HG03520 (cell line): ENCODE data around the gene ARHGEF7.

Experiments used
- ATAC-seq: cut with Tn5 transposase; IDR thresholded peaks from one replicate; pipeline ENCODE4 v1.9.1; 2021; ENCODE audit warnings: mild to moderate bottlenecking, moderate library complexity; ENCODE audit not compliant: unreplicated experiment

Gene ARHGEF7

DNA sequence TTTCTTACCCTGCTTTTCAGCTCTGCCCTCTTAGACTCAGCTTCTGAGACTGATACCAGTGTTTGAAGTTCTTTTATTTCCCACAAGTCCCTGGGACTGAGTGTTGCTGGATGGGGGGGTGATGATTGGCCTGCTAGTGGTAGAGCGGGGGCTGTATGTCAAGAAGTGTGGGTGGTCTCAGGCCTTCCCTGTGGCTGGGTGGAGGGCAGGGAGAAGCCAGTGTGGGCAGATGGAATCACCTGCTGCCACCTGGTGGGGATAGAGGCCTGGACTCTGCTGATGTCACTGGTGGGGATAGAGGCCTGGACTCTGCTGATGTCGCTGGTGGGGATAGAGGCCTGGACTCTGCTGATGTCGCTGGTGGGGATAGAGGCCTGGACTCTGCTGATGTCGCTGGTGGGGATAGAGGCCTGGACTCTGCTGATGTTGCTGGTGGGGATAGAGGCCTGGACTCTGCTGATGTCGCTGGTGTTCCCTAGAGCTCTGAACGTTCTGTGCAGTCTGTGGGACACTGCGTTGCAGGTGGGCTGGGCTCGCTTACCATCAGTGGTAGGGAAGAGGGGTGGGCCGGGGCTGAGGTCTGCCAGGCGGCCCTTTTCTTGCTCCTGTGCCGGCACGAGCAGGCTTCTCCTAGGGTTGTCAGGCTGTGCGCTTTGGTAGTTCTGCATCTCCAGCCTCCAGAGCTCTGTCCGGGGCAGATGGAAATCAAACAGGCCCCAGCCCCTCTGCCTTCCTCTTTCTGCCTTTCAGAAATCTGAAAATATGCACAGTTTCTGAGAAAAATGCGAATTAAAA is 101.3 kb downstream of the ARHGEF7 start:
- no peak for ATAC-seq

DNA sequence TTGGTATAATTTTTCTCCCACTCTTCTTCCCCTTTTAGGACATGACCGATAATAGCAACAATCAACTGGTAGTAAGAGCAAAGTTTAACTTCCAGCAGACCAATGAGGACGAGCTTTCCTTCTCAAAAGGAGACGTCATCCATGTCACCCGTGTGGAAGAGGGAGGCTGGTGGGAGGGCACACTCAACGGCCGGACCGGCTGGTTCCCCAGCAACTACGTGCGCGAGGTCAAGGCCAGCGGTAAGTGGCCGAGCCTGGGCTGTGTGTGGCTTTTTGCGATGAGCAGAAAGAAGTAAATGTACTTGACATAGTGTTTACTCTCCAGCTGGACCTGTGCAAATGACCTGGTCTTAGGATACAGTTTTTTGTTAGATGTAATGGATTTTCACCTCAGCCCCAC is 102.5 kb downstream of the ARHGEF7 start:
- no peak for ATAC-seq

DNA sequence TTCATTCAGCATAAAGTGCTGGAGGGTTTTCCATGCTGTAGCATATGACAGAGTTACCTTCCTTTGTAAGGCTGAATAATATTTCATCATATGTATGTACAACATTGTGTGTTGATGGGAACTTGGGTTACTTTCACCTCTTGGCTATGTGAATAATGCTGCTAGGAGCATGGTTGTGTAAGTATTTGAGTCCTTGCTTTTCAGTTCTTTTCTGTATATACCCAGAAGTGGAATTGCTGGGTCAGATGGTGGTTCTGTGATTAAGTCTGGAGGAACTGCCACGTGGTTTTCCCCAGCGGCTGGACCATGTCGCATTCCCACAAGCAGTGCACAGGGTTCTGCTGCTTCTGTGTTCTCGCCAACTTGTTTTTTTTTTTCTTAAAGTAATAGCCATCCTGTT is 104.2 kb downstream of the ARHGEF7 start:
- ATAC-seq = no peak

DNA sequence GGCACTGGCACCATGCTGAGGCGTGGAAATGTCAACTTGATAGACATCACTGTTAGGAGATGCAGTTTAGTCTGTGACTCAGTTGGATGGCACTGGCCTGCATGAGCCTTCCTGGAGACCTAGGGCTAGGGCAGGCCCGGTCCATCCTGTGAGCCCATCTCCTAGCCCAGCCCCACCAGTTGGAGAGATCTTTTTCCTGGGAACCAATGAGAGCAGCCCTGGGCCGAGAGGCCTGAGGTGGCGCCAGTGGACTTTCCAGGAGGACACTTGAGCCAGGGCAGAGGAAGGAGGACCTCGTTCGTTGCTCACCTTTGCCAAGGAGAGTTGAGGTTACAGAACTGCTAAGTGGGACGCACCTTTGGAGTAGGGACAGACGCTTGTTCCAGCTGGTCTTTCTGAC is 104.8 kb downstream of the ARHGEF7 start:
- no peak for ATAC-seq

DNA sequence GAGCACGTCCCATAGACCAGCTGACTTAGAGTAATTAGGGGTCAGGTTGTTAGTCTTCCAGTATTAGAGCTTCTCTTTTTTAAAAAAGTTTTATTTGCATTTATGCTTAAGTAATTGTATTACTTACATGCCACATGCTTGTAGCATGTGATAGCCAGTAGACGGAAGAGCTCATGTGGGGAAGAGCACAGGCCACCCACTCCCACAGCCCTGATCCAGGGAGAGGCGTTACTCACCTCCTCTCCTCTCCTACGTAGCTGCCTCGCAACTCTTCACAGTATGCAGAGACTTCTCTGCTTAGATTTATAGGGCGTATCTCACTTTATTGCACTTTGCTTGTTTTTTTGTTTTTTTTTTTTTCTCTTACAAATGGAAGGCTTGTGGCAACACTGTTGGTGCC is 110.1 kb downstream of the ARHGEF7 start:
- no peak for ATAC-seq

DNA sequence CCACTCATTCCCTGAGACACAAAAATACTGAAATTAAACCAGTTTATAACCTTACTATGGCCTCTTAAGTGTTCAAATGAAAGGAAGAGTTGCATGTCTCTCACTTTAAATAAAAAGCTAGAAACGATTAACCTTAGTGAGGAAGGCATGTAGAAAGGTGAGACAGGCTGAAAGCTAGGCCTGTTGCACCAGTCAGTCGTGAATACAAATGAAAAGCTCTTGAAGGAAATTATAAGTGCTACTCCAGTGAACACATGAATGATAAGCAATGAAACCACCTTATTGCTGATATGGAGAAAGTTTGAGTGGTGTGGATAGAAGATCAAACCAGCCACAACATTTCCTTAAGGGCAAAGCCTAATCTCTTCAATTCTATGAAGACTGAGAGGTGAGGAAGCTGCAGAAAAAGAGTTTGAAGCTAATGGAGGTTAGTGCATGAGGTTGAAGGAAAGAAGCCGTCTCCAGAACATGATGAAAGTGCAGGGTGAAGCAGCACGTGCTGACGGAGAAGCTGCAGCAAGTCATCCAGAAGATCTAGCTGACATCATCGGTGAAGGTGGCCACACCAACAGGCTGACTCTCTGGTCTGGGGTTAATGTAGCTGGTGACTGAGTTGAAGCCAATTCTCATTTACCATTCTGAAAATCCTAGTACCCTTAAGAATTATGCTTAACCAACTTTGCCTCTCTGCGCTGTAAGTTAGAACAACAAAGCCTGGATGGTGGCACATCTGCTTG is 110.9 kb downstream of the ARHGEF7 start:
- no peak for ATAC-seq

DNA sequence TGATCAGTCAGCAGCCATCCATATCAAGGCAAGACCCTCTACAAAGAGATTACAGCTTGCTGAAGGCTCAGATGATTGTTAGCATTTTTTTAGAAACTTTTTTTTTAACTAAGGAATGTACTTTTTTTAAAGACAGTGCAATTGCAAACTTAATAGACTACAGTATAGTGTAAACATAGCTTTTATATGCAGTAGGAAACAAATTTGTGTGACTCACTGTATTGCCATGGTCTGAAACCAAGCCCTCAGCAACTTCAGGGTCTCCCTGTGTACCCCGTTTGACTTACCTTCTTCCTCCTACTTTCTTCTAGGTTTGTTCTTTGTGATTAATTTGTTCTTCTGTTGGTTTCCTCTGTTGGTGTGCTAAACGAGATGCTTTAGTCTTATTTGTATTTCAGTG is 112.3 kb downstream of the ARHGEF7 start:
- ATAC-seq = no peak

DNA sequence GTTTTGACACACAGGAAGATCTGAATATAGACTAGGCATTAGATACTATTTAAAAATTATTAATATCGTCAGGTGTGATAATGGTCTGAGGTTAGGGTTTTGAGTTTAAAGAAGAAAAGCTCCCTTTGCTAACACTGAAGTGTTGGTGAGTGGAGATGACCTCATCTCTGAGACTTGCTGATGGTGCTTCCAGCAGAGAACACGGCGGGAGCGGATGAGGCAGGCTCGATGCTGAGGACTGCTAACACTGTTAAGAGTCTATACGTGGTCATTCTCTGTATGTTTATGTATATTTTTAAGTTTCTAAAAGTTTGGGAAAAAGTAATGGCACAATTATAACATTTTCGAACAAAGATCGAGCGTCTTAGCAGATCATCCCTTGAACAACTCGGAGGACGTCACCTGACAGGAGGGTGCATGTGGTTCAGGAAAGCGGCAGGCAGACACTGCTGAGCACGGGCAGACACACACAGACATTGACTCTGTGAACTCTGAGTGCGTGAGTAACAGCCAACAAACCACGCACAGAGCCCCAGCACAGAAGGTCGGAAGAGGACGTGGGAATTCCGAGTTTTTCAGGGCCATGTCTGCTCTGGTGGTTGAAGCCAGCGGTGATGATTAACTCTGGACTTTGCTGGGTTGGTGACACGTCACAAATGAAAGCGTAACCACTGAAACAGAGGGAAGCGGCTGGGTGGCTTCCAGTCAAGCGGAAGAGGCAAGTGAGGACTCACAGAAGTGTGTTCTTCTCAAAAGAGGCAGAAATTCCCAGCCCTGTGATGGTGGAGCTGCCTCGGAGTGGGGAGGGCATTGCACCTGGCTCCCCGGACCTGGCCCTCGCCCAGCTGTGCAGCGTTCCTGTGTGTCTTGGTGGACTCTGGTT is 113.4 kb downstream of the ARHGEF7 start:
- ATAC-seq = no peak

DNA sequence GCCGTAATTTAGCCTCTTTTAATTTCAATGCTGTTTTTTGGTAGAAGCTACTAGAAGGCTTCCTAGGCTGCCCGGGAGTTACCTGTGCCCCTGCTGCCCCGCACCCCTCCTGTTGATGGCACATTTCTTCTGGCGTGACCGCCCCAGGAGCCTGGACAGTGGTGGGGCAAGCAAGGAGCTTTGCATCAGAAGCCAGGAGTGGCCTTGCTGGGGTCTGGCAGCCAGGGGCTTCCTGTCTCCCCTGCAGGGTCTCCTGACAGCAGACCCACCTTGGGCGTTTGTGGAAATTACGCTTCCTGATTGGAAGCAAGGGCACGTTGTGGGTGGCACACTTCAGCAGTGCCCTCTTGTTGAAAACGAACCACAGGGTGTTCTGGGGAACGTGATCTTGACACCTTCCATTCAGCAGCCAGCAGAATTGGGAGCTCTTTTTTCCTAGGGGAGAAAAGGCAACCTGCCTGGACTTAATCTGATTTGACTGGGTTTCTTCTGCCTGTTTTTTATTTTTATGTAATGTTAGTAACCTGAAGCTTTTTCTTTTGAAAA is 115.3 kb downstream of the ARHGEF7 start:
- ATAC-seq = no peak

DNA sequence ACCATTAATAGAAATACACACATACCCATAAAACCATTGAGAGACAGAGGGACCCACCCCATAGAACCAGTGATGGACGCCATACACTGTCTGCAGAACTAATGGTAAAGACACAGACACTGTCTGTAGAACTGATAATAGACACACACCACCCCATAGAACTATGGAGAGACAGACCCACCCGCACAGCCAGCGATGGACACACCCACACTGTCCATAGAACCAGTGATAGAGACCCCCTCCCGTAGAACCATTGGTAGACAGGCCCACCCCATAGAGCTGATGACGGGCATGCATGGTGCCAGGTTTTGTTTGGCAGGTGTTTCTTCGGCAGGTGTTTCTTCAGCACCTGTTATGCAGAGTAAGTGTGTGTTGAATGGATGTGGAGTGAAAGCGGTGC is 117.1 kb downstream of the ARHGEF7 start:
- ATAC-seq = no peak

DNA sequence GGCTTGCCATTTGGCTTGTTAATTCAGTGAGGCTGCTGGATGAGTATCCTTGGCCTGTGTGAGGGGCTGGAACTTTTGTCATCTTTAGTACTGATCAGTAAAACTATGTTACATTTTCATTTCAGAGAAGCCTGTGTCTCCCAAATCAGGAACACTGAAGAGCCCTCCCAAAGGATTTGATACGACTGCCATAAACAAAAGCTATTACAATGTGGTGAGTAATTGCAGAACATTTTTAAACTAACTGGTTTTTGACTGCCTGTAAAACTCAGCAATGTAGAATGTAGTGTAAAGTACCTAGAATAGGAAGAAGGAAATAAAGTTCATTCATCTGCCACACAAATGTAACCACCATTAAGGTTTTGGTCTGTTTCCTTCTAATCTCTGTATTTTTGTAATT is 118.0 kb downstream of the ARHGEF7 start:
- no peak for ATAC-seq

DNA sequence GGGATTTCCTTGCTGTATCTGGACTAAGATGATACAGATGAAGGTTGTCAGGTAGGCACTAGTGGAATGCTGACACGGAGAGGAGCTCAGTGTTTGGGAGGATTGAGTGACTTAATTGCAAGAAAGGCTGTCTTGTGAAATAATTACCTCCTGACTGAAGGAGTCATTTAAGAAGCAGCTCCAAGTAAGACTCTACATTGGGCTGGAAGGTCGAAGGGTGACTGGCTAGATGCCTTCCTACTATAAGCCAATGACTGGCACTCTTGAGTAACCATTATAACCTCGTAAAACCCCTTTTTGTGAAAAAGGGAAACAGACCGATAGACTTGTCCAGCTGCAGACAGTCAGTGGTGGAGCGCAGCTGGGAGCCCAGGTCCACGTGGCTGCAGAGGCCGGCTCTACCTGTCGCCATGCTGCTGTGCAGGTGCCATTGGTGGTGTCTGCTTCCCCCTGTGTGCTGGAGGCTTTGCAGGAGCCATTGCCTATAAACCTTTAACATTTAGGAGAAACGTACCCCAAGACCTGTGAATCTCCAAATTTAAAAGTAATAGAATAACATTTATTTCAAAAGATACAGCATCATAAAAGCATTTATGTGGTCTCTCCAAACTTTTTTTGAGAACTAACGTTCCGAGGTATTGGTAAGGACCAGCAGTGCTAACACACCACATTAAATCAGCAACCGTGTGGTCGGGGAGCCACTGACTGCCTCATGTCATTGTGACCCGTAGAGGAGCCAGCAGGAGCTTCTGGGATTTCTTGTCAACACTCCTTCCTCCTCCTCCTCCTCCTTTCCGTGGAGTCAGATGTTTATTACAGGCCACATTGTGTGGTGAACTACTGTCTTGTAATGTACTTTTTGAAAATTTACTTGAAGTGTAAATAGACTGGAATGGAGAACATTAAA is 124.9 kb downstream of the ARHGEF7 start:
- no peak for ATAC-seq

DNA sequence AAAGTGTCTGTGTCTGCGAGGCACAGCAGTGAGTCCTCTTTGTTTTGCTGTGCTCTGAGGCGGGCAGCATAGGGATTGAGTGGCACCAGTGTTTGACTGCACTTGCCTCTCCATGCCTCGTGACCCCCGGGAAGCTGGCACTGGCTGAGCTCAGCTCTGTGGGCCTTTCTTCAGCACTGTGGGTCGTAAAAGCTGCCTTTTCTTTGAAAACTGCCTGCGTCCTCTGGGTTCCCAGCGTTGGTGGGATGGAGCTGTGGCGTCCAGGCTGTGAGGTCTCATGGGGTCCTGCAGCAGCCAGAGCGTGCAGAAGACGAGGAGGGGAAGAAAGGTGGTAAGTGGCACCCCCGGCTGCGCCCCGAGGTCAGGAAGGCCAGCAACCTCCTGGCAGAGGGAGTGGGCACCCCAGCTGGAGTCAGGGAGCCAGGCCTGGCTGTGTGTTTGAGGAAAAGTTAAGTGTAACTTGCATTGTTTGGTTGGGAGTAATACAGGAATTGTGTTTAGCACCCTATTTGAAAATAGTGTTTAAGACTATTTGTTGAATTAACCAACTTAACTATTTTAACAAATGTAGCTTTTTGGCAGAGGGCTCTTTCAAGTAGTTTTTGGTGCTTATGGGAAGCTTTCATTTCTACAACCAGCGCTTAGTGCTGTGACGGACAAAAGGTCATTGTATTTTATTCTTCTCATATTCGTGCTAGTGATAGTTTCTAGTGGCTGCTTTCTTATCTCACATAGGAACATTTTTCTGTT is 126.1 kb downstream of the ARHGEF7 start:
- ATAC-seq = no peak

DNA sequence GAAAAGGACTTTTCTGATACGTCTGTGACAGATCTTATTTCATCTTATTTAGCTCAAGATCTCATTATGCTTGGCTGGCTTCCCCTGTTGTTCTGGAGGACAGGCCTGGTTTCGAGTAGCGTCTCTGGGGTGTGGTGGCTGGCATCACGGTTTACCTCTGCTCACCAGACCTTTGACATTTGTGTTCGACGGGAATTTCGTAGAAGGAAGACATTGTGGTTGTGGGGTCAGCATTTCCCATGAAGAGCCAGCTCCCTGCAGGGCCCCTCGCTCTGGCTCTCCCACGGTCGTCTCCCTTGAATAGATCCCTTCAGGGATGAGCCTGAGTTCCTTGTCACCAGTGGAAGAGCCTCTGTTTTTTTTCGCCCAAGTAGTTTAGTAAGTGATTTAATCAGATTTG is 126.8 kb downstream of the ARHGEF7 start:
- no peak for ATAC-seq

DNA sequence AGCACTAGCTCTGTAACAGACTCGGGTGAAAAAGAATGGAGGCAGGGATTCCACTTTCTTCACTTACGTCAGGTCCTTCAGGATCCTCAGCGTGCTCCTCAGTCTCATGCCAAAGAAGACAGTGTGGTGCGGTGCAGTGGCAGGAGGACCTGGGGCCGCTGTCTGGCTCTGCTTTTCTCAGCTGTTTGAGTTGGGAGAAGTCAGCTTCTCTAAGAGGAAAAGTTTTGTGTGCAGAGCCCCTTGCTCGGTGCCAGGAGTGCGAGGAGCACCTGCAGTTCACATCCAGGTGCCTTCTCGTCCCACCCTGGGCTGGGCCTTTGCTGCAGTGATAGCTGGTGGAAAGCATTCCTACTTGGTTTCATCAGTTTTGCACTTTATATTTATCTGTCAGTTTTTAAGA is 127.5 kb downstream of the ARHGEF7 start:
- ATAC-seq = no peak

DNA sequence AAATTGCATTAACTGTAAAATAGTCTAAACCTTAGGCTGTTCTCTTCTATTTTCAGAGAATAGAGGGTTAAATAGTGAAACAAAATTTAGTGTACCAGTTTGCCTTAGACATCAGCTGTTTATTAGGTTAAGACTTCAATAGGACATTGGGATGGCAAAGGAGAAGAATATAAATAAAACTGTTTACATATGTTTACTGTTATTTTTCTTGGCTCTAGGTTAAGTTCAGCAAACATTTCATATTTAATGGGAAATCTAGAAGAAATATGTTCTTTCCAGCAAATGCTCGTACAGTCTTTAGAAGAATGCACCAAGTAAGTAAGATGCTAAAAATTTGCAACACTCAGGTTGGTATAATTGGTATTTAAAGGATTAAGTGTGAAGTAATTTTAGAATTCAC is 128.9 kb downstream of the ARHGEF7 start:
- ATAC-seq = no peak

DNA sequence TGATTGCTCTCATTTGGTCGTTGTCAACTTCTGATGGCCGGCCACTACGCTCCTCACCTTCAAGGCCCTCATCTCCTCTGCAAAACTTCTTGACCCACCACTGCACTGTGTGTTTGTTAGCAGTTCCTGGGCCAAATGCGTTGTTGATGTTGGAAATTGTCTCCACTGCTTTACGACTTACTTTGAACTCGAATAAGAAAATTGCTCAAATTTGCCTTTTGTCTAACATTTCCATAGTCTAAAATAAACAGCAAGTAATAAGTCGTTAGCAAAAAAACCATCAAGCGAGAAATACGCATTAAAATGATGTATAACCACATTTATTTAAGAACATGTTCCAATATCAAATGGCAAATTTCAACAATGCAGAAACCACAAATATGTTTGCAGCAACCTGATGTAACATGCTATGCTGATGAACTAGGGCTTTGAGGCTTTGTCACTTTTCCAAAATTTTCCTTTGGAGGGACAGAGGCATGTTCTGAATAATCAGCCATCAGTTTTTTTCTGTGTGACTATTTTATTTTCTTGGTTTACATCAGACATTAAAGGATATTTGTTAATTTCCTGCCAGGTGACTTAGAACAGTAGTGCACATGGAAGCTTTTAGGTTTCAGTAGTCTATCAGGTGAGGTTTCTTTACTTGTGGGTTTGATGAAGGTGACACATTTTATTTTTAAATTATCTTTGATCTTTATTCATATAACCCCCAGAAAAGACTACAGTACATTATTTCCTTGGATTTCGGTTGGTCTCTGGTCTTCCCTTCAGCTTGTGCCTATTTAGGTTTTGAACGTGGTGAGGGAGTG is 130.7 kb downstream of the ARHGEF7 start:
- ATAC-seq = no peak

DNA sequence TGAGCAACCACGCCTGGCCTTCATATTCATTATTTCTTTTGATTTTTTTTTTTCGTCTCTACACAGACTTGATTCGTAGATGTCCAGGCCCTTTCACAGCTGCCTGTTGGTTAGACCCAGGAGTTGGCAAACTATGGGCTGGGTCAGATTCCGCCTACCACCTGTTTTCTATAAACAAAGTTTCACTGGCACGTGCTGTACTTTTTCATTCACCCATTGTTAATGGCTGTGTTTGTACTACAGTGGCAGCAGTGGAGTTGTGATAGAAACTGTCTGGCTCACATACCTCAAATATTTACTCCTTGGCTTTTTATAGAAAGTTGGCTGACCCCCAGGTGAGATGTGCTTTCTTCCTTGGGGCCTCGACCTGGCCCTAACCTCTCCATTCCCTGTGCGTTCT is 132.4 kb downstream of the ARHGEF7 start:
- no peak for ATAC-seq

DNA sequence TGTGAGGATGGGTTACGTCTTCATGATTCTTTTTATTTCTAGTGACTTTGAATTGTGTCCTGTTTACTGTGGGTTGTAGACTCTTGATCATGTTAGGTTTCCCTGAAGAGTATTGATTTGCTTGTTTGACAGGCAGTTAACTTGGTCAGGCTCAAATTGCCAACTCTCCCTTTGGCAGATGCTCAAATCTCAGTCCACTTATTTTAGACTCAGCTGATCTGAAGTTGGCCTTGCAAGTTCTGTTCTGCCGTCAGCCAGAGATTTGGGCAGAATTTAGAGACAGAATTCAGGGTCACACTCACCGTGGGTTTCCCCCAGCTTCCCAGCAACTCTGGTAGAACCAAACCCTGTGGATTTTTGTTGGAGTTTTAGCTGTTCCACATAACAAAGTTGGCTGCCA is 133.7 kb downstream of the ARHGEF7 start:
- no peak for ATAC-seq
